ENCODE data around the gene LTBP3.

GRCh38 chr11:65506290-65506771 is 51.8 kb downstream of the LTBP3 start:
- TF ChIP-seq POLR2A (IDR thresholded peaks at IDR 0.05) (no peak), CTCF (IDR thresholded peaks at IDR 0.05) (no peak)
